ENCODE measurements around the gene PPM1H. TPM values are rescaled to one million over a fixed set of nuclear protein-coding genes. Genes with fewer than 3 reads are reported as not detected.

Gene PPM1H
- total RNA-seq, 1 experiment from 2014 or later, result 12.0 TPM

- H3K4me3 ChIP-seq (ENCODE audit: low read length), result no peak overlapping the region
- DNase-seq (no peak), ATAC-seq (no peak)
- no peaks in the 10 kb centered on the region for H3F3A ChIP-seq (ENCODE audit: low read length, unreplicated experiment)
- no peak overlapping the region for H3K27ac ChIP-seq (ENCODE audit: low read length)
- H3K4me2 ChIP-seq (ENCODE audit: low read length), result no peak overlapping the region
- no peaks in the 10 kb centered on the region for H3K79me2 ChIP-seq (ENCODE audit: low read length)
- no TSS peak for BruUV-seq (replicated peaks)
- no peaks in the 10 kb centered on the region for H3K27me3 ChIP-seq (ENCODE audit: low read length)
- POLR2A ChIA-PET (ENCODE audit: unreplicated experiment), result no interaction called here
- no peak for TF ChIP-seq EZH2phosphoT487 (IDR thresholded peaks at IDR 0.05; ENCODE audit: borderline replicate concordance, low read length)
- CTCF ChIA-PET, result no interaction called here
- no peaks in the 10 kb centered on the region for H4K20me1 ChIP-seq (ENCODE audit: low read length)
- peaks cover 17% of the 10 kb centered on the region for H3K4me1 ChIP-seq (ENCODE audit: insufficient read depth, low read length)
- H2AFZ ChIP-seq (ENCODE audit: low read length), result no peak overlapping the region
- intact Hi-C loops (cut with micrococcal nuclease), result no loop called here
- no peaks in the 10 kb centered on the region for H3K9me2 ChIP-seq (replicated peaks; ENCODE audit: low read length)
- no peak overlapping the region for H3K9ac ChIP-seq (ENCODE audit: low read length)
- no peaks in the 10 kb centered on the region for H3K9me3 ChIP-seq (ENCODE audit: low read length)
- no peaks in the 10 kb centered on the region for H3K36me3 ChIP-seq (ENCODE audit: low read depth, low read length)
Measured at GRCh38 chr12:62712681-62713573, 222.0 kb downstream of the PPM1H start.

GRCh38 chr12:62711631-62712241 lies 223.2 kb downstream of the PPM1H start:
- intact Hi-C loops (cut with micrococcal nuclease), result no loop called here
- H3K4me3 ChIP-seq (ENCODE audit: low read length), result no peak overlapping the region
- ATAC-seq, result no peak
- DNase-seq, result no peak
- no peak overlapping the region for H3K27ac ChIP-seq (ENCODE audit: low read length)
- no peaks in the 10 kb centered on the region for H3F3A ChIP-seq (ENCODE audit: low read length, unreplicated experiment)
- no peaks in the 10 kb centered on the region for H3K9me3 ChIP-seq (ENCODE audit: low read length)
- peaks cover 8% of the 10 kb centered on the region for H3K4me1 ChIP-seq (ENCODE audit: insufficient read depth, low read length)
- no peak overlapping the region for H2AFZ ChIP-seq (ENCODE audit: low read length)
- H4K20me1 ChIP-seq (ENCODE audit: low read length), result no peaks in the 10 kb centered on the region
- BruUV-seq (replicated peaks), result no TSS peak
- ChIA-PET POLR2A (ENCODE audit: unreplicated experiment) (no interaction called here), CTCF (no interaction called here)
- H3K27me3 ChIP-seq (ENCODE audit: low read length), result no peaks in the 10 kb centered on the region
- H3K4me2 ChIP-seq (ENCODE audit: low read length), result no peak overlapping the region
- no peak for TF ChIP-seq EZH2phosphoT487 (IDR thresholded peaks at IDR 0.05; ENCODE audit: borderline replicate concordance, low read length)
- TF ChIP-seq, protein P1, sequence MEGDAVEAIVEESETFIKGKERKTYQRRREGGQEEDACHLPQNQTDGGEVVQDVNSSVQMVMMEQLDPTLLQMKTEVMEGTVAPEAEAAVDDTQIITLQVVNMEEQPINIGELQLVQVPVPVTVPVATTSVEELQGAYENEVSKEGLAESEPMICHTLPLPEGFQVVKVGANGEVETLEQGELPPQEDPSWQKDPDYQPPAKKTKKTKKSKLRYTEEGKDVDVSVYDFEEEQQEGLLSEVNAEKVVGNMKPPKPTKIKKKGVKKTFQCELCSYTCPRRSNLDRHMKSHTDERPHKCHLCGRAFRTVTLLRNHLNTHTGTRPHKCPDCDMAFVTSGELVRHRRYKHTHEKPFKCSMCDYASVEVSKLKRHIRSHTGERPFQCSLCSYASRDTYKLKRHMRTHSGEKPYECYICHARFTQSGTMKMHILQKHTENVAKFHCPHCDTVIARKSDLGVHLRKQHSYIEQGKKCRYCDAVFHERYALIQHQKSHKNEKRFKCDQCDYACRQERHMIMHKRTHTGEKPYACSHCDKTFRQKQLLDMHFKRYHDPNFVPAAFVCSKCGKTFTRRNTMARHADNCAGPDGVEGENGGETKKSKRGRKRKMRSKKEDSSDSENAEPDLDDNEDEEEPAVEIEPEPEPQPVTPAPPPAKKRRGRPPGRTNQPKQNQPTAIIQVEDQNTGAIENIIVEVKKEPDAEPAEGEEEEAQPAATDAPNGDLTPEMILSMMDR (conservative IDR thresholded peaks at IDR 0.05; ENCODE audit: low read depth, low read length), result no peak
- TF ChIP-seq EZH2 (IDR thresholded peaks at IDR 0.05; ENCODE audit: low read length, unreplicated experiment), result no peak
- H3K36me3 ChIP-seq (ENCODE audit: low read depth, low read length), result no peaks in the 10 kb centered on the region
- no peak overlapping the region for H3K9ac ChIP-seq (ENCODE audit: low read length)
- no peaks in the 10 kb centered on the region for H3K9me2 ChIP-seq (replicated peaks; ENCODE audit: low read length)
- H3K79me2 ChIP-seq (ENCODE audit: low read length), result no peaks in the 10 kb centered on the region

DNA sequence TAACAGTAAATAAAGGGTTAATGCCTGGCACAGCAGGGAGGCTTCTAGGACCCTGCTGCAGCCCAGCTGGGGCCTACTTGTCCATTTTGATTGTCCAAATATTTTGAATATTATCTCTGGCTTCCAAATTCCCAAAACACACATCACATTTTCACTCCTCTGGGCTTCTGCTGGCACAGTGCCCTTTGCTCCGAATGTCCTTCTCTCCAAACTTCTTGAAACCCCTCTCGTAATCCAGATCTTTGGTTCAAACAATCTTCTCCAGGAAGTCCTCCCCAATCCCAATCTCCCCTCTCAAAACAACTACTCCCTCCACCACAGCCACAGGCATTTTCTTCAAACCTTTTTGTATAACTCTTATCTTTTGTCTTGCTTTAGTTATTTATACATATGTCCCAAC lies 225.6 kb downstream of the PPM1H start:
- Histone ChIP-seq H3K9ac (ENCODE audit: low read length) (no peak overlapping the region), H4K20me1 (ENCODE audit: low read length) (no peaks in the 10 kb centered on the region), H3K9me2 (replicated peaks; ENCODE audit: low read length) (no peaks in the 10 kb centered on the region), H3K4me3 (ENCODE audit: low read length) (no peak overlapping the region), H3K27ac (ENCODE audit: low read length) (no peak overlapping the region), H3K36me3 (ENCODE audit: low read depth, low read length) (no peaks in the 10 kb centered on the region), H3K79me2 (ENCODE audit: low read length) (no peaks in the 10 kb centered on the region), H3F3A (ENCODE audit: low read length, unreplicated experiment) (no peaks in the 10 kb centered on the region), H3K27me3 (ENCODE audit: low read length) (no peaks in the 10 kb centered on the region), H3K9me3 (ENCODE audit: low read length) (no peaks in the 10 kb centered on the region), H2AFZ (ENCODE audit: low read length) (no peak overlapping the region), H3K4me1 (ENCODE audit: insufficient read depth, low read length) (peaks cover 2% of the 10 kb centered on the region; the same call in 1 of the 2 replicates), H3K4me2 (ENCODE audit: low read length) (no peak overlapping the region)
- intact Hi-C loops (cut with micrococcal nuclease), result no loop called here
- ChIA-PET CTCF (no interaction called here), POLR2A (ENCODE audit: unreplicated experiment) (no interaction called here)
- no peak for DNase-seq
- TF ChIP-seq, protein P1 (conservative IDR thresholded peaks at IDR 0.05; ENCODE audit: low read depth, low read length), result no peak
- TF ChIP-seq EZH2 (IDR thresholded peaks at IDR 0.05; ENCODE audit: low read length, unreplicated experiment) (no peak), EZH2phosphoT487 (IDR thresholded peaks at IDR 0.05; ENCODE audit: borderline replicate concordance, low read length) (no peak)
- no TSS peak for BruUV-seq (replicated peaks)
- no peak for ATAC-seq
